NCI-H2107 treated with DMSO at 0.1 percent for 48 hours (cell line): ENCODE results near the gene PANK3.

Experiments
- DNase-seq: peaks from one replicate; lab custom pipeline; 2025; ENCODE audit not compliant: unreplicated experiment; lab: John Stamatoyannopoulos, UW

PANK3 gene

DNA sequence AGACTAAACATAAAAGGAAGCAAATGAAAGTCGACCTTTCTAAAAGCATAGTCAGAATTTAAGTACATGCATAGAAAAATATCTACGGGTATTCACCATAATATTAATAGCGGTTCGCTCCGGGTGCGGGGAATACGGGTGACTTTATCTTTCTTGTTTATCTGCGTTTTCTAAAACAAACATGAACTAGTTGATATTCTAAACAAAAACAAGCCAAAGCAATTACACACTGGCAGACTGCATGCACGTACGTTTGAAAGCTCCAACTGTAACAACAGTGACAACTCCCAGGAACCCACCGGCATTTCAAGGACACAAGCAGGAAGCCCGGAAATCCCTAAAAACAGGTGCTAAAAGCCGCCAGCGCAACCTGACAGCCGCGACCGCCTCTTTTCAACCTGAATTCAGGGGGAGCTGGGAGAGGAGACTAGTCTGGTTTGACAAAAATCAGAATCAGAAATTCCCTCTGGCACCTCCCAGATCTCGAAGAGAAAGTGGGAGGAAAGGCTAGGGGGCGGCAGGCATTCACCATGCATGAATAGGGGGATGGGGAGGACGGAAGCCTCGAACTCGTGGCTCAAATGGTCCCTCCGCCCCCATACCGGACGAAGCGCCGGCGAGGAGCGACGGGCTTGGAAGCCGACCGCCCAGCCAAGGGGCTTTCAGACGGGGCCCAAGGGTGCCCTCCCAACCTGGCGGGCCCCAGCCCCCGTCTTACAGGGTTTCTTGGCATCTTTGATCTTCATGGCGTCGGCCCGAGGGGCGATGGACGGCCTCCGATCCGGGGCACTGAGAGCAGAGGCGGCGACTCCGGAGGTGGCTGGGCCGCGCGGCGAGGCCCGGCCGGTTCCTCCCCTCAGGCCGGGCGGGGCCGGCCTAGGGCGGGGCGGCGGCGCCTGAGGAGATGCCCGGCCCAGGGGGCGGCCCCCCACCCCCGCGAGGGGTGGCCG lies at the start of gene PANK3:
Gene PANK3 (minus strand): TSS at position 831 of the 950 bp plus-strand sequence. CDS start 85 bp downstream, at position 746.
- no peak for DNase-seq

DNA sequence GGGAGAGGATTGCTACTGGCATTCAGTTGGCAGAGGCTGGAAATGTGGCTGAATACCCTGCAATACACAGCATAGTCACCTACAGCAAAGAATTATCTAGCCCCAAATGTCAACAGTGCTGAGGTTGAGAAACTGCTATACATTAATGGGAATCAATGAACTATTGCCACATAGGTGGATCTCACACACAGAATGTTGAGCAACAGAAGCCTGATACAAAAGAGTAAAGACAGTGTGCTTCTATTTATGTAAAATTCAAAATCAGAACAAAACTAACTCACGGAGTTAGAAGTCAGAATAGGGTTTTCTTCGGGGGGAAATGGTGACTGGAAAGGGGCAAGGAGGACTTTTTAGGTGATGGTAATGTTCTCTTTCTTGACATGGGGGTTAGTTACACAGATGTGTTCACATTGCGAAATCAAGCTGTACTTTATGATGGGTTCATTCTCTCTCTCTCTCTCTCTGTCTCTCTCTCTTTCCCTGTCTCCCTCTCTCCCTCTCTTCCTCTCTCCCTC lies 45.7 kb upstream of the PANK3 start:
- no peak for DNase-seq

DNA sequence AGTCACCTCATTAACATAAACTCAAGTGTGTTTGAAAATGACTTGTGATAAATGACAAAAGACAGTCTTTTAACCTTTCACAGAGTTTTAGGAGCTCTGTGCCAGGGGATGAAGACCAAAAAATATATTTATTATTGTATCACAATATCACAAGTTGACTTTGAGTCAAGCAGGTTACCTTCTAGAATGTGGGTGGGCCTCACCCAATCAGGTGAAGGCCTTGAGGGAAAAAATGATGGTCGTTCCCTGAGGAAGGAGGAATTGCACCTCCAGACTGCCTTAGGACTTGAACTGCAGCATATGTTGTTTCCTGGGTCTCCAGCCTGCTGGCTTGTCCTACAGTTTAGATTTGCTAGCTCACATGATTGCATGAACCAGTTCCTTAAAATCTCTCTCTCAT lies 41.6 kb upstream of the PANK3 start:
- no peak for DNase-seq

DNA sequence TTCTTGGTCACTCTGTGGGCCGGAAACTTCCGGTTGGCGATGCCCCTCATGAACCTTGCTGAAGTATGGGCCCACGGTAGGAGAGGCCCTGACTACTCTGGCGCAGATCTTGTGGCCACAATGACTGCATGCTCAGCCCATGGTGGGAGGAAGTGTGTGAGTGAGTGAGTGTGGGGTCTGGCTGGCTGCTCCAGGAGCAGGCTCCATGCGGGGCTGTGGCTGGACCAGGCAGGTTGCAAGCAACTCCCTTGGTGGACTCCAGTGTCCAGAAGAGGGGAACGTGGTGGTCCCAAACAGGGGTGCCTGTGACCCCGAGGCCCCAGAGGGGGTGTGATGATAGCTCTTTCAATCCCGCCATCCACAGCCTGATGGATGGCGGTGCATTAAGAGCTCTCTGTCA lies 35.5 kb upstream of the PANK3 start:
- no peak for DNase-seq

DNA sequence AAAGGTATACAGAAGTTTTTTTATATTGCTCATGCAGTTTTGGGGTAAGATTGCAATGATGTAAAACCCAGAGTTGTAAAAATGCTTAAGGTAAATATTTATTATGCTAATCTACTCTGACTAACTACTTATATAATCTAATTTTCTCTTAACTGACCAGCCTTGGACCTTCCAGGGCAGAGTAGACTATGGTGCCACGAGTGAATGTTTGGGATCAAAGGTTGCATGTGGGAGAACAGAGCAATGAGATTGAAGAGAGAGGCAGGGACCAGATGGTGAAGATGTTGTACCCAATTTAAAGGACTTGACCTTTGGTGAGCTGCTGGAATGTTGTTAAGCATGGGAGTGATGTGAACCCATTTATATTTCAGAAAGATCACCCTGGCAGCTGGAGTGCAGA lies 34.8 kb upstream of the PANK3 start:
- DNase-seq, result no peak

DNA sequence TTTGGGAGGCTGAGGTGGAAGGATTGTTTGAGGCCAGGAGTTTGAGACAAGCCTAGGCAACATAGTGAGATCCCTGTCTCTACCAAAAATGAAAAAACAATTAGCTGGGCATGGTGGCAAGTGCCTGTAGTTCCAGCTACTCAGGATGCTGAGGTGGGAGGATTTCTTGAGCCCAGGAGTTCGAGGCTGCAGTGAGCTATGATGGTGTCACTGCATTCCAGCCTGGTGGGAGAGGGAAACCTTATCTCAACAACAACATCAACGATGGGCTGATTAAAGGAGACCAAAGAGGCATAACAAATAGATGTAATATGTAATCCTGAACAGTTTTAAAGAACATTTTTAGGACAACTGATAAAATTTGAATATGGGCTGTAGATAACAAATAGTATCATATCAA lies 34.2 kb upstream of the PANK3 start:
- DNase-seq, result no peak

DNA sequence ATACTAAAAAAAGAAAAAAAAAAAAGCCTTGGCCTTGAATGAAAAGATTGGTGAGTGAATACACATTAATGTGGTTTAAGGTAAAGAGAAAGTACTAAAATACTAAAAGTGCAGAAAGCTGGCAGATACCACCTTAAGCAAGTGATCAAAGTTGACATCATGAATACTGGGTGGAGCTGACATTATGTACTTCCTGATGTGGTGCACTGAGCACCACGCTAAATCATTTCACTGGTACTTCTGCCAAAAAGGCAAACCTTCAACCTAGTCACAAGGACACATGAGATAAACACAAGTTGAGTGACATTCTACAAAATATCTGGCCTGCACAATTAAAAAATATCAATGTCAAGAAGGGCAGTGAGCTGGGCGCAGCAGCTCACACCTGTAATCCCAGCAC lies 33.8 kb upstream of the PANK3 start:
- DNase-seq, result no peak

DNA sequence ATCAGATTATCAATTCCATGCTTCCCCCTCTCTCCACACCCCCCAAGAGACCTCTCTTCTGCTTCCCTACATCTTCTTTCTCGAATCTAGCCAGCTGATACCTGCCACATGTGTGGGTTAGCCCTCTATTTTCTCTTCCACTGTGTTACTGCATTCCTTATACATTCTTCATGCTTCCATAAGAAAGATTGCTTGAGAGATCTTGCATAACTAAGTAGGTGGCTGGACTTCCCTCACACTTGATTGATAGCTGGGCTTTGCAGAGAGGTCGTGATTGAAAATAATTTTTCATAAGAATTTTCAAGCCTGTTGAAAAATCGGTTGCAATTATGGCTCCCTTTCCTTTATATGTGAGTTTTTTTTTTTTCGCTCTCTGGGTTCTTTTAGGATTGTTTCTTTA lies 33.0 kb upstream of the PANK3 start:
- no peak for DNase-seq

DNA sequence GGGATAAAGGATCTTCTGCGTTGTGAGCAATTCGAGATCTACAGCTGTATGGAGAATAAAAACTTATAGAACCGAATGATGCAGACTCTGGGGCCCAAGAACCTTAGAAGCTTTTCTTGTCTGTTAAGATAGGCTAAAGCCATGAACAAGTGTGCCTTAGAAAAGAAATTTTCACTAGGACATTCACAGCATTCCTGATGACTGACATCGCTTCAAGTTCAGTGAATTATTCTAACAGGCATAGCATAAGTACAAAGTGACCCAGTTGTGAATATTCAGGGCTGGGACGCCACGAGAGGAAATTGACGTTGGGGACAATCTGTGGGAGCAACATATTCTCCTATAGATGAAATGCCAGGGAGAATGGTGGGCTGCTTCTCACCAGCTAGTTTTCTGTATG lies 32.0 kb upstream of the PANK3 start:
- no peak for DNase-seq

DNA sequence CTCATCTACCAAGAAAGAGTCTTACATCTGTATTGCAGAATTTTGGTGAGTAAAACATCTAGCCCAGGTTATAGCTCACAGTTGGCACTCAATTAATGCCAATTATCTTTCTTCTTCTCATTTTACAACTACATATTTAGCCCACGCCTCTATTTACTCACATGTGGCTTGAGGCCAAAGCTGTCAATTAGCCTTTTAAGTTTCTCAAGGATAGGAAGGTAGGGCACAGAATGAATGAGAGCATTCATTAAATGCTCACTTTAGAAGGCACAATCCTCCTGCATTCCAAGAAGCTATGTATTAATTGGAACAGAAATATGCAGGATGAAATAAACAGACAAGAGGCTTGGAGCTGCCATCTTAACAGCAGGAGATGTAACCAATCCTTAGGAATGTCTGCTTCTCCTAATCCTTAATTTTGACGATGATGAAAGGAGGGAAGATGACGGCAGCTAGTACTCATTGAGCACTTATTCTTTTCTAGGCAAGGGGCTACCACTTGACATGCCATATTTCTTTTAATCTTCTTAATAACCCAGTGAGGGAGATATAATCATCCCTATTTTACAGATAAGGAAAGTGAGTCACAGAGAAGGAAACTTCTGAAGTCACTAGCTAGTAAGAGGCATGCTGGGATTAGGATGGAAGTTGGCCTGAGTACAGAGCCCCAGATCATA lies 30.8 kb upstream of the PANK3 start:
- no peak for DNase-seq

DNA sequence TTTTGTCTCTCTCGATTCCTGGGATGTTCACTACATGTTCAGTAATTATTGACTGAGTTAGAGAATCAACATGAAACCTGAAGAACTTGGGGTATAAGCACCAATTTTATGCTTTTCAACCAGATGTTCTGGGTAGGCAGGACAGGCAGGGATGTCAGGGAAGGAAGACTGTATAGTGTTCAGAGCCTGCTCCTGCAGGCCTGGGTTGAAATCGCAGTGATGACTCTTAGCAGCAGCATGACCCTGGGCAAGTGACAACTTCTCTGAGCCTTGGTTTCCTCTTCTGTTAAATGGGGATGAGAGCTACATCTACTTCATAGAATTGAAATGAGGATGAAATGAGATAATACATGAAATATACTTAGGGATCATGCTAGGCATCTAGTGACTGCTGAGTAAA lies 29.7 kb upstream of the PANK3 start:
- DNase-seq, result no peak

DNA sequence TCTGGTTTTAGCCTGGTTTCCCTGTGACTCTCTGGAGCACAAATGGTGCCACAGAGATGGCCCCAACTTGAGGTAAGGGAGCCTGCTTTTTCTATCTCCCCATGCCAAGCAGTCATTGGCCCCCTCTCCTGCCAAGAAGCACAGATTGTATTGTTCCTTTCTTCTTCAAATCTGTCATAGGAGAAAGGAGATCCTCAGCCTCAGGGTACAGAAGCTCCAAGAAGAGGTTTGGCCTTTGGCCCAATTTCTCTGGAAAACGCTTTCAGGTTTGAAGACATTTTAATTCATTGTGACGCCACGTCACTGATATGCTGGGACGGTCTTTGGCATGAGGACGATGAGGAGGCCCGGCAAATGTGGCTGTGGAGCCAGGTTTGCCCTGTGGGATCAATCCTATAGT lies 29.2 kb upstream of the PANK3 start:
- no peak for DNase-seq

DNA sequence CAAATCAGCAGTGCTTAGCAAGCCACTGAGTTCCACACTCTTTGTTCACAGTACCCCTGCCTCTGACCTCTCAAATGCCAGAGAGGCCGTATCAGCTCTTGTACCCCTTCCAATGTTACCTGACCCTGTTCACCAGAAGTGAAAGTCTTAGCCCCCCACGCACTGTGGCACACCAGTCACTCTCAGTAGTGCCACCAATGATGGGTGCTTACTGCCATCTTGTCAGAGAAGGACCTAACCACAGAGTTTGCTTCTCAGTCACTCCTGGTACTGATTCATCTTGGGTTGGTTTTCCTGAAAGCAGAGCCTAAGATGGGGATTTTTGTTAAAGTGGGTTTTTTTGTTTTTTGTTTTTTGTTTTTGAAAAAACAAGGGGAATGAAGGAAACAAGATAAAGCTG lies 28.8 kb upstream of the PANK3 start:
- DNase-seq, result no peak

DNA sequence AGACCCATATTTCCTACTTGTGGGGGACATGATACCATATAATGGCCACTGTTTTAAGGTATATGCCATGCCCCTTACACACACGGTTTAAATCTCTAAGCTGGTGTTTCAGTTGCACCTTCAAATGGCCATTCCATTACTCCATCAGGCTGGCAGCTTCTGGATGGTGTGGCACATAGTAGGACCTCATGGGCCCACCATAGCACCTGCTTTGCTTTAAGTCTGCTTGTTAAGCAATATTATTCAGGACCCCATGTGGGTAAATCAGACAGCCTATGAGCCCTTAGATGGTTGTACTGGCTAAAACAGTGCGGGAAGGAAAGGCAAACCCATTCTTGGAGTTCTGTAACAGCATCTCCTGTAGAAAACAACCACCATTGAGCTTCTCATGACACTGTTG lies 27.4 kb upstream of the PANK3 start:
- no peak for DNase-seq

DNA sequence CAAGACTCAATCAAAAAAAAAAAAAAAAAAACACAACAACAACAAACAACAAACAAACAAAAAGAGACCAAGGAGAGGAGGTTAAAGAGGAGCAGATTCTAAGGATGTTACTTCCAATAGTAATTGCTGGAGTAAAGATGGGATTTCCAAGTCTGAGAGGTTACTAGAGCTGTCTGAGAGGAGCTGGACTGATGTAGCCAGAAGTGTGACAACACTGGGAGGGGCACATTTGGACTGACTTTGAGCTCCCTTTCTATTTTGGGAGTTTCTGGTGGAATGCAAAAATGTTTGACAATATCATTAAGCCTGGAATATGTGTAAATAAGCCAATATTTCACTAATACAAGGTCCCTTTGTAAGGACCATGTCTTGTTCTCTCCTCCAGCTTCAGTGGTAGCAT lies 25.3 kb upstream of the PANK3 start:
- DNase-seq, result no peak

DNA sequence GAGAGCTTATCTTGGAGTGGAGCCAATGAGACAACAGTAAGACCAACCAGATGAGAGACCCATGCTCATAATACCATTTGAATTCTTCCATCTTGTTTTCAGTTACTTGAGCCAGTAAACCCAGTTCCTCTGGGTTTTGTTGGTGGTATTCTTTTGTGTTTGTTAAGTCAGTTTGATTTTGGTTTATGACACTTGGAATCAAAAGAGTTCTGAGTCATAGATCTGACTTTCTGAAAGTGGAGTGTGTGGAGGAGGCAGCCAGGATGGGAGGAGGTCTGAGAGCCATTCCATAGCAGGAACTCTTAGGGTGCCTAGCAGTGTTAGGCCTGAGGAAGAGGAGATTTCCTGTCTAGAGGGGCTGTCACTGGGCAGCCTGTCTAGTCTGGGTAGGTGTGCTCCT lies 24.6 kb upstream of the PANK3 start:
- DNase-seq, result no peak

DNA sequence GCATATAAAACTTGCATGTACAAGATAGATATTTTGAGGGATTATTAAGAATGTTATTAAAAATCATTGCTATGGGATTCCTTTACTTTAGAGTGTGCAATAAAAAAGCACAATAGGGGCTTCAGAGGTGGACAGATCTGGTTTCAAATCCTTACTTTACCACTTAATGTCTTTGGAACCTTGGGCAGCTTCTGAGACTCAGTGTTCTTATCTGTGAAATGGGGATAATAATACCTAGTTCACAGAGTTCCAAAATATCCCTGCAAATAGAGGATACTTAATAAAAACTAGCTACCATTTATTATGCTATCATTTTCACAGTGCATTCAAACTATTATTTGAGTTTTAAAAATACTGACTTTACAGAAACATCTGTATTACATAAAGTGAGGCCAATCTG lies 23.3 kb upstream of the PANK3 start:
- no peak for DNase-seq

DNA sequence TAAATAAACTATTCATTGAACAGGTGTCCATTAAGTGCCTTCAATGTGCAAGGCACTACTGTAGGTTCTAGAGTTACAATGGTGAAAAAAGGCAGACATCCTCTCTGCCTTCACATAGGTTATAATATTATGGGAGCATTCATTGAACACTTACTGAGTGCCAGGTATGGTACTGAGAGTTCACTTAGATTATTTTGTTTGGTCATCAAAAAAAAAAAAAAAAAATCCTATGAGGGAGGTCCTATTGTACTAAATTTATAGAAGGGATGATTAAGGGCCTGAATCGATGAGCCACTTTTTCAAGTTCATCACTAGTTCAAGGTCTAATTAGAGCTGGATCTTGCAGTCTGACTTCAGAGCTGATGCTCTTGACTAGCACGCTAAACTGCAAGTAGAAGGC lies 22.8 kb upstream of the PANK3 start:
- DNase-seq, result no peak

DNA sequence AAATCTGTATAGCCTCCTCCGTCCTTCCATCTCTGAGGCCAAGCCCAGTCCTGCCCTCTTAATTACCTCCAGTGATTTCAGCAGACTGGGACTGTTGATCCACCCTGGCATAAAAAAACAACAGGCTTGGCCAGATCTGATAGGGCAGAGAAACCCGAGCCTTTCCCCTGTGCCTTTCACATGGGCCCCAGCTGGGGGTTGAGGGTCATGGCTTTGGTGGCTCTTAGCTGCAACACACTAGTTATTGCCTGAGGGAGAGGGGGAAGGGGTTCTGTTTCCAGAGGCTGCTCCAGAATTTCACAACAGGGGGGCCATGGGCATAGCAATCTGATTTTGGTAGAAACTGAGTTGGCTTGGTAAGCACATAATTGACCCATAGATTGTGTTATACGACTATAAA lies 21.2 kb upstream of the PANK3 start:
- peak; percentile 10 for DNase-seq

DNA sequence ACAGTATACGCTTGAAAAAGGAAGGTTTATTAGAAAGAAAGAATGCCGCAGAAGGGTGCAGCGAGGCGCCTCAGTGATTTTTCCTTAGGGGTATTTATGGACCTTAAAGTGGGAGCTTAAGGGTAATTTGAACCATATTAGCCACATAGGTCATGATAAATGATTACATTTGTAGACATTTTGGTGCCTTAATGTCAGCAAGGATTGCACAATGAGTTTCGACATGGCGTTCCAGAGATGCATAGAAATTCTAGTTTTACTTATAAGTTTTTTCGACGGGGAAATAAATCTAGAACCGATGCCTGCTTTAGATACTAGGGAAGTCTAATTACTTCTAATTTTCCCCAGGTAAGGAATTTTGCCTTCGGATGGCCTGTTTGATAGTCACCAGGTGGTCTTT lies 20.7 kb upstream of the PANK3 start:
- DNase-seq, result no peak

DNA sequence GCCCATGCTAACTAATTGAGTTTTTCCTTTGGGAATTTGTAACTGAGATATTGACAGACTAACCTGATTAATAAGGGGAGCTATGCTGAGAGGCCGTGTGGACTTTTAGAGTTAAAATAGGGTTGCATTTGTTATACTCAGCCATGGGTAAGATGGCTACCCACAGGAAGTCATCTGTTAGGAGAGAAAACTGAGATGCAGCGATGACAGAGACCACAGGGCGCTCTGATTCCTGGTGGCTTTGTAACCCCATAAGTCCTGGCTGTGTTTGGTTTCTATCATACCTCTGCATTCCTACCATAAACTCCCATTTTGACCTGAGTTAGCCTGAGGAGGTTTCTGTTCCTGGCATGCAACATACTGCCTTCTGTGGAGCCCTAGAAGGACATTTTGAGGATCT lies 19.5 kb upstream of the PANK3 start:
- no peak for DNase-seq

DNA sequence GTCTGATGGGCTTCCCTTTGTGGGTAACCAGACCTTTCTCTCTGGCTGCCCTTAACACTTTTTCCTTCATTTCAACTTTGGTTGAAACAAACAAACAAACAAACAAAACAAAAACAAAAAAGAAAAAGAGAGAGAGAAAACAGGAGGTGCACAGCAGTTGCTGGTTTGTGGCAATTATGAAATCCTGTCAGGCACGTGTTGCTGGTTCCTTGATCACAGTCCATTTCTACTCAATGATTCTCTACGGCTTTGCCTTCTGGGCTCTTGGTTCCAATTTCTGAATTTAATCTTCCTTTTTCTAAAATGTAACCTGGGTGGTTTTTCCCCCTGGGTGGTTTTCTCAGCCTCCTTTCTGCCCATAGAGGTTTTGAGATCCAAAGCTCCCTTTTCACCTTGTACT lies 17.8 kb upstream of the PANK3 start:
- DNase-seq, result no peak
